GM19328 (cell line): ENCODE data around the gene CEL.

ENCODE experiments used
- ATAC-seq: cut with Tn5 transposase; IDR thresholded peaks from one replicate; pipeline ENCODE4 v1.9.1; 2021; ENCODE audit warnings: mild to moderate bottlenecking, moderate library complexity; ENCODE audit not compliant: unreplicated experiment

CEL gene

DNA sequence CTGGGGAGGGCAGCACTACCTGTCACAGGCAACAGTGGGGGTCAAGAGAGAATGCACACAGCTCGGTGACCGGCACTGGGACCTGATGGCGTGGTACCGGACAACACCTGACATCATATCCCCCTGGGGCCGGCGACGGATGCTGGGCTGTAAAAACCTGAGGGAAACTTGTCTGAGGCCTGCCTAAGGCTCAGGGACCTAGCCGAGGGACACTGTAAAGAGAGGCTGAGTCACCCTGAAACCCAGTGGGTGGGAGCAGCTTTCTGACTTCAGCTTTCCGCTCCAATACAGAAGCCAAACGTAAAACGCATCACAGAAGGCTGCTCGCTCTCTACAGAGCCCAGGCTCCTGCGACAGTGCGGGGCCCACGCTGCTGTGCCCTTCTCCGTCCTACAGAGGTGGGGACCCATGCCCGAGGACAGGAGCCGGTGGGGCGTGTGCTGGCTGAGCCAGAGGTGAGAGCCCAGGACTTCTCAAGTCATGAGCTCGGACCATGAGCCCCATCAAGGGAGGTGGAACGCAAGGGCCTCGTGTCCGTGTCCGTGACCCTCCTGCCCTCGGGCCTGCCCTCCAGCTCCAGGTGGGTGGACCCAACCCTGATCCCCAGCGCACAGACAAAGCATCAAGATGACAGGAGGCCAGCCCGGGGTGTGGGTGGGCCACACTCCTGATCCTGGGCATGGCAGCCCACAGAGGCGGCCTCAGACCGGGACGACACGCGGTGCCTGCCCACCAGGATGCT, 54.0 kb downstream of the CEL start:
- peak; percentile 68 for ATAC-seq

- ATAC-seq = no peak
Observed at GRCh38 chr9:133116346-133117231, 54.8 kb downstream of the CEL start.

DNA sequence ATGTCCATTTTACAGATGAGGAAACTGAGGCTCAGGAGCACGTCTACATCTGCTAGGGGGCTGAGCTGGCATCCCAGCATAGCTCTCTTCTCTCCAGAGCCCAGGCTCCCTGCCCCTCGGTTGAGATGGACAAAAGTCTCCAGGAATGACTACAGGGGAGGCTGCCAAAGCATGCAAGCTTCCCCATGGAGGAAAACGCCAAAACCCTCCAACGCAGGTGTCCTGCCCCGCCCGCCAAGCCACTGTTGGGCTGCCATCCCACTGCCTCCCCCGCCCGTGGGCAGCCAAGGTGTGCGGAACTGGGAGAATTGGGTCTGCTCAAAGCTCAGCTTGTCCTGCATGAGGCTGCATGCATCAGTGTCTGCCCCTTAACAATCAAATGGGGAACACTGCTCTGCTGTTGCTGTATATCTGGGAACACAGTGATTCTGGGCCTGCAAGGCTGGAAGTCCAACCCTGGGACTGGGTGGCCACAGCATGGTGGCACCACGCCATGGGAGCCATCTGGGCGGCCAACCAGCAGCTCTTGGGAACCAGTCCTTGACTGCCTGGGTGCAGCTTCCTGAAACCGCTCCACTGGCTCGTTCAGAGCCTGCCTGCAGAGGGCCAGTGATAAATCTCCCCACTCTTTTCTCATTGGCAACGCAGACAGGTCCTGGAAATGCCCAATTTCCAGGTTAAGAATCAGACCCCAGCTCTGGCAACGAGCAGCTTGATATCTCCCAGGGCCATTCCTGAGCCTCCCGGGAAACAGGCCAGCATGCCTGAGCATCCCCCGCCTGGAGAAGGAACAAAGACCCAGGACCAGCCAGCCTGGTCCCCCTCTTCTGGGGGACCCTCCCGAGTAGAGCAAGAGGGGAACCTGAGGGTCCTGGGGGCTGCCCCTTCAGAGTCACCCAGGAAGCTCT, 55.7 kb downstream of the CEL start:
- ATAC-seq = no peak

GRCh38 chr9:133118179-133118520, 56.4 kb downstream of the CEL start:
- ATAC-seq = no peak

DNA sequence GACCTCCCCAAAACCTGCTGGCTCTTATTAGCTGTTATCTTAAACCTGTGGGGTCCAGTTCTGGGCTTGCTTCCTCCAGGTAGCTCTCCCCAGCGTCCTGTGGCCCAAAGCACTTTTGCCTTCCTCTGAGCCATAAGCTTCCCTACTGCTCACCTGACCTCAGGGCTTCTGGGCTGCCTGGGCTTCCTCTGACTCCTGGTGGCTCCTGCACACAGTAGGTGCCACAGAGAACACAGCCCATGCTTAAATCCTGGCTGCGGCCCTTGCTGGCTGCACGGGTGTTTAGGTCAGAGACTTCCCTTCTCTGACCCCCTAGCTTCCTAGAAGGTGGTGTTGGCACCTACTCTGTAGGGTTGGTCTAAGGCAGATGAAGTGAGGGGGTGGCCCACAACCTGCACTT, 56.8 kb downstream of the CEL start:
- ATAC-seq = no peak

GRCh38 chr9:133119103-133119845, 57.5 kb downstream of the CEL start:
- no peak for ATAC-seq

GRCh38 chr9:133119846-133120500, 58.2 kb downstream of the CEL start:
- ATAC-seq = no peak

- ATAC-seq = peak; percentile 7
Observed at GRCh38 chr9:133120501-133121197, 58.9 kb downstream of the CEL start.
